GM12878 (cell line): ENCODE results near the gene MSRB1. TPM values are rescaled to one million over a fixed set of nuclear protein-coding genes. Genes with fewer than 3 reads are reported as not detected.

Experiments used
- ATAC-seq: fragments of 200-7000 bp; cut with Tn5 transposase; 3 replicates; pipeline ENCODE4 v1.9.1; 2020; ENCODE audit warnings: mild to moderate bottlenecking, moderate library complexity
- BruUV-seq: library from RNA; stranded (reverse); fragments of 400-500 nt; replicated peaks from 2 replicates; lab custom pipeline; 2021; lab: Mats Ljungman, UMichigan
- CTCF ChIA-PET: fragments of 300-600 bp; sonication (Branson Sonifier 250); formaldehyde crosslinking; extraction: SDS; loops from one replicate; lab custom pipeline; 2021; ENCODE audit warnings: inconsistent platforms; lab: Yijun Ruan, JAX
- POLR2A ChIA-PET: fragments of 350-600 bp; formaldehyde crosslinking; extraction: SDS; loops from one replicate; lab custom pipeline; 2021; ENCODE audit warnings: inconsistent platforms; lab: Charles Lee
- RAD21 ChIA-PET: fragments of 300-600 bp; sonication (Branson Sonifier 250); formaldehyde crosslinking; loops from one replicate; lab custom pipeline; 2023; ENCODE audit warnings: antibody characterized with exemption; ENCODE audit not compliant: unreplicated experiment; lab: Charles Lee
- SMC1A ChIA-PET: fragments of 300-600 bp; sonication (Branson Sonifier 250); formaldehyde crosslinking; loops from one replicate; lab custom pipeline; 2023; ENCODE audit not compliant: unreplicated experiment, uncharacterized antibody; lab: Charles Lee
- DNase-seq: peaks from one replicate; pipeline ENCODE4 v3.0.0-alpha.2; 2011; ENCODE audit warnings: low read depth, low spot score
- FAIRE-seq: peaks from 3 replicates; lab custom pipeline; 2011; peaks lifted over from hg19 to GRCh38; lab: Jason Lieb, UNC
- H2AFZ ChIP-seq: 2 replicates; pipeline ENCODE4 v1.6.0; 2011; ENCODE audit warnings: low read depth, low read length, control low read depth; ENCODE audit not compliant: control insufficient read depth
- H3K27ac ChIP-seq: 2 replicates; pipeline ENCODE4 v1.5.1; 2011; ENCODE audit warnings: control low read depth; ENCODE audit not compliant: control insufficient read depth, insufficient read depth
- H3K27me3 ChIP-seq, 2 experiments: replicated peaks in 1 of 2; 2 replicates each; pipeline versions ENCODE4 v1.6.0 to v1.6.1; 2011; ENCODE audit warnings: low read length in 1 of 2; ENCODE audit not compliant: control insufficient read depth in 2 of 2, insufficient read depth in 2 of 2
- H3K36me3 ChIP-seq, 2 experiments: 2 replicates each; pipeline ENCODE4 v1.5.1; 2011; ENCODE audit warnings: low read length in 1 of 2; ENCODE audit not compliant: control insufficient read depth in 2 of 2, insufficient read depth in 2 of 2
- H3K4me1 ChIP-seq: 2 replicates; pipeline ENCODE4 v1.6.1; 2011; ENCODE audit warnings: mild to moderate bottlenecking, low read length, moderate library complexity, mixed read lengths; ENCODE audit not compliant: control insufficient read depth, insufficient read depth
- H3K4me2 ChIP-seq: 2 replicates; pipeline ENCODE4 v1.6.0; 2011; ENCODE audit warnings: control low read depth; ENCODE audit not compliant: control insufficient read depth, insufficient read depth
- H3K4me3 ChIP-seq: fragments of 200-600 bp; sonication (generic); 2 replicates; pipeline ENCODE4 v1.5.1; 2016
- H3K79me2 ChIP-seq: 2 replicates; pipeline ENCODE4 v1.6.0; 2011; ENCODE audit warnings: low read length; ENCODE audit not compliant: control insufficient read depth, insufficient read depth
- H3K9ac ChIP-seq: 2 replicates; pipeline ENCODE4 v1.8.0; 2011; ENCODE audit warnings: low read length, control low read depth, mixed read lengths; ENCODE audit not compliant: control insufficient read depth, insufficient read depth
- H3K9me3 ChIP-seq: replicated peaks from 3 replicates; pipeline ENCODE4 v1.5.1; 2011; ENCODE audit warnings: mild to moderate bottlenecking, low read length; ENCODE audit not compliant: control insufficient read depth, insufficient read depth
- H4K20me1 ChIP-seq: 2 replicates; pipeline ENCODE4 v1.6.0; 2011; ENCODE audit not compliant: control insufficient read depth, insufficient read depth
- BMI1 ChIP-seq: fragments of 450-650 bp; IDR thresholded peaks from 2 replicates; pipeline ENCODE4 v1.6.1; 2016; ENCODE audit warnings: mild to moderate bottlenecking, moderate library complexity, borderline replicate concordance
- CBX3 ChIP-seq: fragments of 200-600 bp; sonication (generic); IDR thresholded peaks from 2 replicates; pipeline ENCODE4 v1.6.1; 2016; ENCODE audit warnings: low read depth, borderline replicate concordance
- EZH2 ChIP-seq: IDR thresholded peaks from 2 replicates; pipeline ENCODE4 v1.6.1; 2012; ENCODE audit warnings: low read depth, mild to moderate bottlenecking, control low read depth, inconsistent platforms, low read length, borderline replicate concordance; ENCODE audit not compliant: control insufficient read depth
- NFYA ChIP-seq: IDR thresholded peaks from 2 replicates; pipeline ENCODE4 v1.6.1; 2011; ENCODE audit warnings: low read depth, mild to moderate bottlenecking, low read length, improper control_type of control experiment, borderline replicate concordance
- NFYB ChIP-seq: IDR thresholded peaks from 2 replicates; pipeline ENCODE4 v1.6.1; 2011; ENCODE audit warnings: low read depth, mild to moderate bottlenecking, low read length, improper control_type of control experiment, moderate library complexity; ENCODE audit not compliant: insufficient read depth
- PAX8 ChIP-seq: fragments of 450-650 bp; IDR thresholded peaks from 2 replicates; pipeline ENCODE4 v1.6.1; 2017; ENCODE audit warnings: mild to moderate bottlenecking, moderate library complexity
- POLR2AphosphoS5 ChIP-seq: IDR thresholded peaks from 2 replicates; pipeline ENCODE4 v1.6.1; 2011; ENCODE audit warnings: mild to moderate bottlenecking, low read length, inconsistent platforms
- POU2F2 ChIP-seq: IDR thresholded peaks from 3 replicates; pipeline ENCODE4 v1.6.1; 2011; ENCODE audit warnings: low read depth, mild to moderate bottlenecking, low read length, borderline replicate concordance
- SIN3A ChIP-seq: IDR thresholded peaks from 2 replicates; pipeline ENCODE4 v1.6.1; 2012; ENCODE audit warnings: low read depth, low read length, improper control_type of control experiment
- SKIL ChIP-seq: fragments of 450-650 bp; IDR thresholded peaks from 2 replicates; pipeline ENCODE4 v1.6.1; 2017; ENCODE audit warnings: mild to moderate bottlenecking, low read depth, inconsistent platforms; ENCODE audit not compliant: poor library complexity, severe bottlenecking
- SMAD1 ChIP-seq: fragments of 450-650 bp; IDR thresholded peaks from 2 replicates; pipeline ENCODE4 v1.6.1; 2018; ENCODE audit warnings: mild to moderate bottlenecking, low read depth; ENCODE audit not compliant: partially characterized antibody
- SPI1 ChIP-seq: IDR thresholded peaks from 2 replicates; pipeline ENCODE4 v1.6.1; 2011; ENCODE audit warnings: low read depth, mild to moderate bottlenecking, low read length, moderate library complexity, borderline replicate concordance; ENCODE audit not compliant: insufficient read depth
- SREBF1 ChIP-seq: IDR thresholded peaks from 2 replicates; pipeline ENCODE4 v1.6.1; 2012; ENCODE audit warnings: mild to moderate bottlenecking, low read length
- TCF12 ChIP-seq: IDR thresholded peaks from 2 replicates; pipeline ENCODE4 v1.6.1; 2011; ENCODE audit warnings: low read depth, mild to moderate bottlenecking, low read length
- USF1 ChIP-seq: IDR thresholded peaks from 2 replicates; pipeline ENCODE4 v1.6.1; 2011; ENCODE audit warnings: borderline replicate concordance, low read depth, mild to moderate bottlenecking, moderate library complexity, mixed read lengths, low read length; ENCODE audit not compliant: insufficient read depth; ENCODE audit errors: extremely low read length
- ZBED1 ChIP-seq: IDR thresholded peaks from 2 replicates; pipeline ENCODE4 v1.6.1; 2016; ENCODE audit warnings: borderline replicate concordance
- ZBTB33 ChIP-seq: fragments of 450-650 bp; IDR thresholded peaks from 2 replicates; pipeline ENCODE4 v1.6.1; 2017; ENCODE audit warnings: mild to moderate bottlenecking
- WGBS: methylation state at CpG from one replicate; pipeline ENCODE4 v1.1.6; 2016; ENCODE audit warnings: low lambda C conversion rate; ENCODE audit not compliant: insufficient replicate concordance, insufficient coverage; ENCODE audit errors: missing lambda C conversion rate; 5-methylcytosine and 5-hydroxymethylcytosine counted together
- in situ Hi-C: fragments of 300-500 bp; cut with MboI; formaldehyde crosslinking; loops from 9 replicates; pipeline ENCODE4 v1.14.3; 2018; ENCODE audit warnings: mixed read lengths
- intact Hi-C: fragments of 100-400 bp; cut with micrococcal nuclease; formaldehyde crosslinking; loops from one replicate; pipeline ENCODE4 v1.14.2; 2022; ENCODE audit not compliant: unreplicated experiment
- polyA plus RNA-seq, 11 experiments: library from polyadenylated mRNA; depleted of rRNA in 4 of 11; unstranded in 6 of 11; stranded (reverse) in 5 of 11; fragments of >200 nt; fragmentation: Nextera tagmentation in 4 of 11; fragmentation: Illumina TruSeq in 1 of 11; extraction: Ambion mirVana in 4 of 11; extraction: Trizol in 1 of 11; gene quantifications; 1 replicate in 1 of 11; 2 replicates in 10 of 11; pipeline versions ENCODE4 v1.2.1 to v1.2.3, GENCODE V29; 2011 to 2016; ENCODE audit warnings: inconsistent platforms in 2 of 11, missing spikeins in 2 of 11, low read depth in 1 of 11
- total RNA-seq, 4 experiments: library from RNA; depleted of rRNA in 3 of 4; stranded (reverse); fragments of >200 nt in 3 of 4; fragmentation: Illumina TruSeq in 1 of 4; extraction: Trizol in 1 of 4; gene quantifications; 2 replicates each; pipeline versions ENCODE4 v1.2.1 to v1.2.3, GENCODE V29; 2013 to 2021

The MSRB1 gene
- total and polyA plus RNA-seq, 10 of the 15 experiments (the other 5 are each of a cell fraction or from before 2014, with no cell fraction given): 5.1 to 48.6 (median 25.7) TPM

- SMC1A ChIA-PET: interaction anchor here (0.8 to 1.3 kb wide), 2 partner anchors 11 to 22 kb away, joined by 3 to 7 read pairs; no protein-coding TSS in a partner anchor
- peak; percentile 98 for ATAC-seq
- Histone ChIP-seq H3K79me2 (peaks cover 24% of the 10 kb centered on the region), H3K4me2 (peak within 1 kb of the TSS; percentile 95), H3K9ac (peak within 1 kb of the TSS; percentile 87), H3K9me3 (no peaks in the 10 kb centered on the region), H3K4me1 (peaks cover 12% of the 10 kb centered on the region), H3K36me3 (peaks cover 0 to 23% of the 10 kb centered on the region in 2 experiments; a peak in 3 of 4 replicates), H2AFZ (peak within 1 kb of the TSS; percentile 79), H3K27me3 (no peaks in the 10 kb centered on the region), H3K27ac (peak within 1 kb of the TSS; percentile 89), H4K20me1 (no peaks in the 10 kb centered on the region), H3K4me3 (peak within 1 kb of the TSS; percentile 93)
- CTCF ChIA-PET: interaction anchor here (1.1 to 1.3 kb wide), 2 partner anchors 10 to 32 kb away, joined by 3 to 6 read pairs; no protein-coding TSS in a partner anchor
- RAD21 ChIA-PET: interaction anchor here (1.0 to 1.3 kb wide), 2 partner anchors 9 to 12 kb away, joined by 3 to 6 read pairs; partner anchors contain the start of genes GFER and NOXO1
- intact Hi-C loops (no loop called here), in situ Hi-C loops (no loop called here)
- DNase-seq: peak; percentile 70
- peak; percentile 76 for FAIRE-seq
- under 1% methylated on average over 78 of the region's 78 CpGs for WGBS
- BruUV-seq: no TSS peak
- POLR2A ChIA-PET: interaction anchor here (0.6 to 2.7 kb wide), 11 partner anchors 9 to 189 kb away, joined by 3 to 21 read pairs (median 4); partner anchors contain the start of genes GFER, MSRB1, NDUFB10 and NOXO1
- peak; percentile 96 for TF ChIP-seq POLR2AphosphoS5
- TF ChIP-seq ZBTB33: no peak
- peak; percentile 53; the same call in 2 of the 3 replicates for TF ChIP-seq POU2F2
- TF ChIP-seq SKIL: no peak
- no peak for TF ChIP-seq BMI1
- TF ChIP-seq ZBED1: no peak
- TF ChIP-seq PAX8: no peak
- no peak for TF ChIP-seq NFYA
- TF ChIP-seq SMAD1: no peak
- TF ChIP-seq NFYB: no peak
- TF ChIP-seq SIN3A: peak; percentile 97
- TF ChIP-seq TCF12: peak; percentile 65; the same call in 1 of the 2 replicates
- peak; percentile 48; the same call in 1 of the 2 replicates for TF ChIP-seq SPI1
- TF ChIP-seq USF1: peak; percentile 43
- TF ChIP-seq SREBF1: peak; percentile 51; the same call in 1 of the 2 replicates
- no peak for TF ChIP-seq CBX3
- TF ChIP-seq EZH2: no peak
Measured at GRCh38 chr16:1971796-1972489, 28.9 kb upstream of the MSRB1 start, which contains the start of gene TBL3. Gene TBL3, plus strand, starts transcription at chr16:1972053. Its CDS starts 112 bp downstream, at chr16:1972165.
